Aorta (tissue), 4 donors: ENCODE results near the gene UTY. TPM values are rescaled to one million over a fixed set of nuclear protein-coding genes. Genes with fewer than 3 reads are reported as not detected.

Experiments used
- polyA plus RNA-seq, 2 donors: library from polyadenylated mRNA; stranded (reverse); fragments of 200-250 nt; gene quantifications; one replicate each; pipeline ENCODE4 v1.2.3, GENCODE V29; 2013
- total RNA-seq, 2 donors: library from RNA; stranded (reverse); fragmentation: NEBNext Ultra II Directional; extraction: Animal tissue kit (Norgen Biotek cat#: 25700); gene quantifications; one replicate each; pipeline ENCODE4 v1.2.1, GENCODE V29; 2021
- donor health status: healthy with polysubstance abuse.
- donor health status: Bipolar disorder and iron deficiency.
- donor health status: DM: no; HTN: no; CAD: no.
- donor health status: DM: yes; HTN: yes; CAD: no.

The UTY gene
- total and polyA plus RNA-seq, 4 donors, result 2.1 TPM; not detected in 3

Other genes with a start within 250 kb of the UTY start
- gene TMSB4Y, start 223.9 kb upstream of the UTY start, total RNA-seq, result not detected
- 1 to 10 TPM in 1 of 2 donors, not detected in 1; 4.4 TPM for gene TMSB4Y, start 223.9 kb upstream of the UTY start, polyA plus RNA-seq